HG02571 (cell line): ENCODE data around the gene WDR33.

Source experiments
- ATAC-seq: cut with Tn5 transposase; IDR thresholded peaks from one replicate; pipeline ENCODE4 v1.9.1; 2021; ENCODE audit warnings: mild to moderate bottlenecking, moderate library complexity; ENCODE audit not compliant: unreplicated experiment

WDR33 gene

DNA sequence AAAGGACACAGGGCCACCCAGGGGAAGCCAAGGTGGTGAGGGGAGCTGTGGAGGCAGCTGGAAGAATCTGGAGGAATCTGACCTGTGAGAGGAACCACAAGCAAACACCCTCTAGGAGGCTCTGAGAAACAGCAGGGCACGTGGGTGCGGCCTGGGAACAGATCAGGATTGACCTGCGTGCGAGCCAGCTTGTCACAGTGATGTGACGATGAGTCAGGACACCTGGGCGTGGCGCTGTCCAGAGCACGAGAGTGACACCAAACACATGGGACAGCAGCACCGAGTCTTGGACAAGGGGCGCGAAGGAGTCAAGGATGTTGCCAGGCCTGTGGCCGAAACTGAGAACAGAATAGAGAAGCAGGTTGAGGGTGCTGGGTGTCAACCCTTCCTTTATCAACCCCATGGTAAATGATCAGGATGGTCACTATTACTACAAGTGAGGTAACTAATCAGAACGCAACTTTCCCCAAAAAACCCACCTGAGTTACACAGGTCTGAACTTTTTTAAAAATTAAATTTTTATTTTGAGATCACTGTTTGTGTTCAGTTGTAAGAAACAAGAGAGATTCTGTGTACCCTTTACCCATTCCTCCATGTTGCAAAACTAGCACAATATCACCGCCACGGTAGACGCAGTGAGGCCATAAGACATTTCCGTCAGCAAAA is 110.3 kb downstream of the WDR33 start:
- ATAC-seq = peak; percentile 43

GRCh38 chr2:127698553-127699355 is 112.2 kb downstream of the WDR33 start:
- ATAC-seq = no peak

- no peak for ATAC-seq
Measured at GRCh38 chr2:127697482-127698180, 113.3 kb downstream of the WDR33 start.

DNA sequence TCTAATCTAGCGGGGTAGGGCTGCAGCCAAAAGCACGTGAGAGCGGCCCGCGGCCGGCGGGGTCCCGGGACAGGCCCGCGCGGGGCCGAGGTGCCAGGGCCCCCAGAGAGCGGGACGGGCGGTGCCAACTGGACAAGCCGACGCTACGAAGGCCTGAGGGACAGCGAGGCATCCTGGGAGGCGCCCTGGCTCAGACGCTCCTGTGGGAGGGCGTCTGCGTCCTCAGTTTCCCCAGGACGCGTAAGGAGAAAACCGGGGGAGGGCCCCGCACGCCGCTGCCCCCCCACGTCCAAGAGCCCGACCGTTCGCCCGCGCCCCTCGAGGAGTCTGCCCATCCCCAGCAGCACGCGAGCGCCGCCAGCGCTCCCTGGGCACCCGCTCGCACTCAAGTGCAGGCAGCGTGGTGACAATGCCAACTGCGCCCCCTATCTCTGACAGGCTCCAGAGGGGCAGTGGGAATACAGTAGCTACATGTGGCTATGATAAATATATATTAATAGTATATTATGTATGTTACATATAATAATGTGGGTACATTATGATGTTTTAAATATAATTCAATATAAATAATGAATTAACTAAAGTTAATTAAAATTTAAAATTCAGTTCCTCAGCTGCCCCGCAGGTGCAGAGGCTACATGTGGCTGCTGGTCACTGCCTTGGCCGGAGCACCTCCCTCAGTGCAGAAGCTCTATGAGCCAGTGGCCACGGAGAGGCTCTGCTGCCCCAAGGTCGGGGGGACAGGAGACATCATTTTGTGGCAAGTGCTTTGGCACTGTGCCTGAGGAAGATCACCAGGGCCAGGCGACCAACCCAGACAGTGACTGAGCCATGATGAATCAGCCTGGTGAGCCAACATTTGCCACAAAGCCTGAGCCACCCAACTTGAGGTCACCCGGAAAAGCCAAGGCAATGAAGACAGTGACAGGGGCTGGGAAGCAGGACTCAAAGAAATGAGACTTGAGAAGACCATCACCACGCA is 115.2 kb downstream of the WDR33 start:
- ATAC-seq = no peak

- ATAC-seq = no peak
Measured at GRCh38 chr2:127694986-127695385, 116.0 kb downstream of the WDR33 start.

- ATAC-seq = no peak
Measured at GRCh38 chr2:127690696-127691095, 120.3 kb downstream of the WDR33 start.

- ATAC-seq = no peak
Measured at GRCh38 chr2:127688405-127688804, 122.6 kb downstream of the WDR33 start.

- no peak for ATAC-seq
Measured at GRCh38 chr2:127685410-127686080, 125.4 kb downstream of the WDR33 start.

GRCh38 chr2:127683757-127684156 is 127.2 kb downstream of the WDR33 start:
- no peak for ATAC-seq

DNA sequence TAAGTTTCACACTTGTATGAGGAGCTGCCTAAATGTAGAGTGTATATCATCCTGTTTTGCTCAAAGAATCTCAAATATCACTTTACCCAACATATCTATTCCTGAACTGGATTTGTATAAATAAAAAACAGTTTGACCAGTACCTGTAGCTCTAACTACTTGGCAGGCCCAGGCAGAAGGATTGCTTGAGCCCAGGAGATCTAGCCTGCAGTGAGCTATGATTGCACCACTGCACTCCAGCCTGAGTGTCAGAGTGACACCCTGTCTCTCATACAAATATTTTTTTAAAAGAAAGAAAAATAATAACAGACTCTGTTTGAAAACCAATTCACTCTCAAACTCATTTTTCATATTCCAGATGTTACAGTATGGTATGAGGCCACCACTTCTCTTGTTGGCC is 127.9 kb downstream of the WDR33 start:
- no peak for ATAC-seq

- no peak for ATAC-seq
Measured at GRCh38 chr2:127681976-127682857, 128.8 kb downstream of the WDR33 start.

GRCh38 chr2:127681288-127681804 is 129.6 kb downstream of the WDR33 start:
- no peak for ATAC-seq

DNA sequence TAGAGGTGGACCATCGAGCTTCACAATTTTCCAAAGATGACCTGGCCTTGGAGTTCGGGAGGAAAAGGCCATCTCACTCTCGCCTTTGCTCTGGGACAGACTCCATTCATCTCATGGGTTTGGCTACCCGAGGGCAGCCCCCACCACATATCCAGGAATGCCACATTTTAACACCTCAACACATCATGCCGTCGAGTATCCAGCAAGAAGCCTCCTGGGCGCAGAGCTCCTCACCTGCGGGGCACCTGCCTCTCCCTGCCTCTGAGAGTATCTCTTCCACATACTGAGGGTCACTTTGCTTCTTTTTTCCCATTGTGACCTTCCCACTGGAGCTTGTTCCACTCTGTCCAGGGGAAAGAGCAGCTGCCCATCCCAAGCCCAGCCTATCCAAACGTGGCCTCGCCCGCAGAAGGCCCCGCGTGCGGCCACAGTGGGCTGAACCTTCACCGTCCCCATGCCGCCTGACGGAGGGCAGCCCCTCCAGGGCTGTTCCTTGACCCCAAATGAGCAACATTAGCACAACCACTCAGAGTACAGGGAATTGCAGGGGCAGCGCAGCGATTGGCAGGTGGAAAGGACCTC is 130.2 kb downstream of the WDR33 start:
- no peak for ATAC-seq

- ATAC-seq = no peak
Measured at GRCh38 chr2:127679680-127680361, 131.2 kb downstream of the WDR33 start.

- ATAC-seq = no peak
Measured at GRCh38 chr2:127678991-127679390, 132.0 kb downstream of the WDR33 start.

DNA sequence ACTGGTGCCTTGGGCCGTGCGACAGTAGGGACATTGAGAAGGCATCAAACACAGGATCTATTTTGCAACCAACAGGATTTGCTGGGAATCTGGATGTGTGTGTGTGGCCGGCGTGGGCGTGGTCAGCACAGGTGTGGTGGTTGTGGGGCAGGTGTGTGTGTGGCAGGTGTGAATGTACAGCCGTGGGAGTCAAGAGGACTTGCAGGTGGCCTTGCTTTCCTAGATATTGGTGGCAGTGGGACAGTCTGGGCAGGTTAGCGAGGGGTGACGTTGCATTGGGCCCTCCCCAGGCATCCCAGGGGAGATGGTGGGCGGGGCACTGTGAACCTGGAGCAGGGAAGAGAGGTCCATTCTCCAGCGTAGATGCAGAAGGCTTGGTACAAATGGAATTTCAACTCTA is 132.4 kb downstream of the WDR33 start:
- no peak for ATAC-seq

DNA sequence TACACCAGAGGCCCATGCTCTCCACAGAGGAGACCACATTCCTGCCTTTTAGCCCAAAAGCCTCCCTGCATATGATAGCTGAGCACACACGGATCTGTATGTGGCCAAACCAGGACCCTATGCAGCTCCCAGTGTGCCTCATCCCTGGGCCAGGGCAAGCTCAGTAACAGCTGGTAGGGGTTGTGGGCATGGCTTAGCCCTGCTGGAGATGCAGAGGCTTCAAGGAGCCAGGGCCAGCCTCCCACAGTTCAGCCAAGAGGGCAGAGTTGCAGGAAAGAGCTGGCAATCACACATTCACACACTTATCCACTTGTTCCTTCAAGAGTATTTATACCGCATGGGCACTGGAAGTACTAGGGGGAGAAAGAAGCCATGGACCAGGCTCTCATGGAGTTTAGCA is 134.1 kb downstream of the WDR33 start:
- no peak for ATAC-seq
